Stimulated activated CD4-positive, alpha-beta T cell treated with anti-CD3 and anti-CD28 coated beads, Interleukin-12 subunit alpha, Interleukin-12 subunit beta, amount 100 ng/mL, for 48 hours (primary cell): ENCODE measurements around the gene ABCA4.
"Not testable (repeated sequence)": the region's sequence is repeated elsewhere in the genome, so short reads cannot be mapped to it uniquely, and the experiment has no call there.

Source experiments
- DNase-seq, 3 donors: peaks; one replicate each; pipeline ENCODE4 v3.0.0-alpha.2; 2020; ENCODE audit warnings: low read depth in 2 of 3, low spot score in 1 of 3

Gene ABCA4

DNA sequence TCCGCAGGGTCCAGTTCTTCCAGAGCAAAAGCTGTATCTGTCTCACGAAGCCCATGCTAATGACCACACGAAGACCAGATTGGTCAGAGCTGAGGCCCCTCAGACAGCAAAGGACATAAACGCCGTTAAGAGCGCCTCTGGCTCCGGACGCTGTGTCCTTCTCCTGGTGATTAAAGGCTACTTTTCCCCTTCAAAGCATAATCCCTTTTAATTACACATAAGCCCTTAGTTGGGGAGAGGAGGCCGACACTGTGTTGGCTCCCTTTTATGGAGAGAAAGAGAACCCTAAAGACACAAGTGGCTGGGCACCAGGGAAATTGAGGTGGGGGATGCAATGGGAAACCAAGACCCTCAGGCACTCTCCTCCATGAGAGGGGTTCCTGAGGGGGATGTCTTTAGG lies at the start of gene ABCA4:
Gene ABCA4 (minus strand): TSS at position 158 of the 400 bp plus-strand sequence. CDS start 103 bp downstream, at position 55.
- no peak for DNase-seq

DNA sequence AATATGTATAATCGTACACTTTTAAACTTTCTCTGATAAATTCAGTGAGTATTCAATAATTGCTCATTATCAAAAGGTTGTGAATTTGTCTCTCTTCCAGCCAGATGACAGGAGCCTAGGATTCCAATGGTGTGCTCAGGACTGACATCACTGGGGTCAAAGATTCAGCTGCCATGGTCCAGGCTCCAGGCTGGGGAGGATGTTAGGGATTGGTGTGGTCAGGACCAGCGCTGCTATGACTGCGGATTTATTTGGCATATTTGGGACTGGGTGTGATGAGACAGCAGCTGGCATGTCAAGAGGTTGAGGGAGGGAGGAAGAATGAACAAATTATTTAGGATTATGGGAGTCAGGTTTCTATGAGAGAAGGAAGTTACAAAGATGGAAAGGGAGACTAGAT lies 48.2 kb upstream of the ABCA4 start:
- DNase-seq, result no peak

DNA sequence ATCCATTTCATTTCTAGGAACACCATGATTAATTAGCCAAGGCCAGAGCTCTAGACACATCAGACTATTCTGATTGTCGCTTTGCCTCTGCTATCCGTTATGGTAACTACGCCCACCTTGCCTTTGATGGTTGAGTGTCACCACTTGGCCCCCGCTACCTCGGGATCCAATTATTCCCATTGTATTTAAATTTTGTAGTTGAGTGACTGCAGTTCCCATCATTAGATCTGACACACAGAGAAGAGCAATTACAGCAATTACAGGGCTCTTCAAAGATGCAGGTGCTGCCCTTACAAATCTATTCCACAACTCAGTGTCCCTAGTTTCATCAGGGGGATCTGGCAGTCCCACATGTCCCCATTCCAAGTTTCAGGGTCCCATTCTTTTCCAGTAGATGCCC lies 44.9 kb upstream of the ABCA4 start:
- no peak for DNase-seq

DNA sequence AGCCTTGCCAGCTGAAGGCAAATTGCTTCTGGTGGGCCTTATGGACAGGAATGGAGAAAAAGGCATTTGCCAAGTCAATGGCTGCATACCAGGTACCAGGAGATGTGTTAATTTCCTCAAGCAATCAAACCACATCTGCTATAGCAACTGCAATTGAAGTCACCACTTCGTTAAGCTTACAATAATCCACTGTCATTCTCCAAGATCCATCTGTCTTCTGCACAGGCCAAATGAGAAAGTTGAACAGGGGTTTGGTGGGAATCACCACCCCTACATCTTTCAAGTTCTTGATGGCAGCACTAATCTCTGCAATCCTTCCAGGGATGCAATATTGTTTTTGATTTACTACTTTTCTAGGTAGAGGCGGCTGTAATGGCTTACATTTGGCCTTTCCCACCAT lies 43.9 kb upstream of the ABCA4 start:
- DNase-seq, result not testable (repeated sequence)

DNA sequence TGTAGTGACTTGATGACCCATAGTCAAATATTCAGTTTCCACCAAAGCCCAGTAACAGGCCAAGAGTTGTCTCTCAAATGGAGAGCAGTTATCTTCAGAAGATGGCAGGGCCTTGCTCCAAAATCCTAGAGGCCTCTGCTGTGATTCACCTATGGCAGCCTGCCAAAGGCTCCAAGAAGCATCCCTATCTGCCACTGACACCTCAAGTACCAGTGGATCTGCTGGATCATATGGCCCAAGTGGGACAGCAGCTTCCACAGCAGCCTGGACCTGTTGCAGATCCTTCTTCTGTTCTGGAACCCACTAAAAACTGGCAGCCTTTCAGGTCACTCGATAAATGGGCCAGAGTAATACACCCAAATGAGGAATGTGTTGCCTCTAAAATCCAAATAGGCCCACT lies 43.2 kb upstream of the ABCA4 start:
- DNase-seq, result not testable (repeated sequence)

DNA sequence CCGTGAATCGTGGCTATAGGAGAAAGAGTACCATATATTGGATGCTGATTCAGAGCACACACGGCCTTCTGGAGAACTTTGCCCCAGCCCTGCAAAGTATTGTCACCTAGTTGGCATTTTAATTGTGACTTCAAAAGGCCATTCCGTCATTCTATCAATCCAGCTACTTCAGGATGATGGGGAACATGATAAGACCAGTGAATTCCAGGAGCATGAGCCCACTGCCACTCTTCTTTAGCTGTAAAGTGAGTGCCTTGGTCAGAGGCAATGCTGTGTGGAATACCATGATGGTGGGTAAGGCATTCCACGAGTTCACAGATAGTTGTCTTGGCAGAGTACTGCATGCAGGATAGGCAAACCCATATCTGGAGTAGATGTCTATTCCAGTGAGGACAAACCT lies 42.3 kb upstream of the ABCA4 start:
- not testable (repeated sequence) for DNase-seq

DNA sequence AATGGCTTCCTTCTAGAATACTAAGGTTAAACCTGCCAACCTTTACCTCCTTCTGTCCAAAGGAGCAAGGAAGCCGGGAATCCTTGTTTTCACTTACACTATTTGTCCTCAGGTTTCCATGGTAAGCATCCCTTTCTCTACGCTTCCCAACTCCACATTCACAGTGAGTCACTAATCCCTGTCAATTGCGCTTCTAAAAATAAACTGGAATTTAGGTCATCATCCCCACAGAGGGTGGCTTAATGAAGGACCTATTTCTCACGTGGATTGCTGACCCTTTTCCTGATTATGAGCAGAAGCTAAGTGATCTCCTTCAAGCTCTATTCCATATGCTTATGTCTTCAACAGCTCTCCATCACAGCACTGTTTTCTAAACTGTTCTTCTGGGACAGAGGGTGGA lies 39.9 kb upstream of the ABCA4 start:
- DNase-seq, result no peak

DNA sequence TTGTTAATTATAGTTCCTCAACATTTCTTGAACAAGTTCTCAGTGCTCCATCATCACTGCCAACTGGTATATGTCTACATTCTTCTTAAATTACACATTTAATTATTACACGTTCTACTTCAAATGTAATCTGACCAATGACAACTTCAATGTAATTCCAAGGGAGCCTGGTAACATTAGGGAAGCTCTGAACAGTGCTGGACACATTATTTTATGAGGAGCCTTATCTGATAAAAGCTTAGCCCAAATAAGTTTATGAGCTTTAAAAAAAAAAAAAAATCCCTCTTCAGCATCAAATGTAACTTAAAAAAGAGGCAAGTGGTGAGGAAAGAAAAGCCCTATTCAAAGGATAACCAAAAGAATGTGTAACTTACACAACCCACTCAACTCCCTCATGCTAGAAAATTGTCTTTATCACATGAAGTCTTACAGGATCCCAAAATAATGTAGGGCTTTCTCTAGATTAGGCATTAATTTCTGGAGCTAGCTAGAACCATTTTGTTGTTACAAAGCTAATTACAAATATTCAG lies 35.2 kb upstream of the ABCA4 start:
- DNase-seq, result no peak

DNA sequence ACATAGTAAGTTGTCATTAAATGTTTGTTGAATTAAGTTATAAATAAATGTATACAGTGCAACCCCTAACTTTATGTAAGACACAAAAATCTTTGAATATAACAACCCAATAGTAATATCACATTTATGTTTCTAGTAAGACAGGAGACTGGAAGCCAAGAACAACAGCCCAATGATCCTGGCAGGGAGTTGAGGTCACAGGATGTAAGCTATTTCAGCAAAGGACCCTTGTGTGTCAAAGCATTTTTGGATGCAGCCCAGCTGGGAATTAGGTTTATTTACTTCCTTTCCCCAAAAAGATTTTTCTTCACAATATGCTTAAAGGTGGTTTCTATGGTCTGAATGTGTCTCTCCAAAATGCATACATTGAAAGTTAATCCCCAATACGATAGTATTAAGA lies 34.0 kb upstream of the ABCA4 start:
- no peak for DNase-seq

DNA sequence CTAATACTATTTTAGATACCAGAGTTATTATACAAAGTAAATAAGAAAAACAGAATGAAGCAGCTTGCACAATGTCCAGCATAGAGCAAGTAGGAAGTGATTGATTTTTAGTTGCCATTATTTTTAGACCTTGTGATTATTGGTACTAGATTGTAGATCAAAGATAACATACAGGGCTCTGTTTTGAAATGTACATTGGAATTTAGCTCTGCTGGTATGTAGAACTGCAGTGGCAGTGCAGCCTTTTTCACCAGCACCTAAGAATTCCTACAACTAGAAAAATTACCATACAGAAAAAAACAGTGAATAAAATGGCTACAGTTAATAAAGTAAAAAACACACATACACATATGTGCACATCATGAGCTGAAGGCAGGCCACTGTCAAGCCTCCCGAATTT lies 32.2 kb upstream of the ABCA4 start:
- no peak for DNase-seq

DNA sequence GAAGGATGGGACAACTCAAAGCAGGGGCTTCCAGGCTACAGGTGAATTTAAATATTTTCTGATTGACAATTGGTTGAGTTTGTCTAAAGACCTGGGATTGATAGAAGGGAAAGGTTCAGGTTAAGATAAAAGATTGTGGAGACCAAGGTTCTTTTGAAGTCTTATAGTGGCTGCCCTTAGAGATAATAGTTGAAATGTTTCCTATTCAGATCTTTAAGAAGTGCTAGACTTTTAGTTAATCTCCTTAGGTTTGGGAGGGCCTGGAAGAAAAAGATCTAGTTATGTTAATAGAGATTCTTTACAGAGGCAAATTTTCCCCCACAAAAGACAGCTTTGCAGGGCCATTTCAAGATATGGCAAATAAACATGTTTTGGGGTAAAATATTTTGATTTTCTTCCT lies 28.2 kb upstream of the ABCA4 start:
- DNase-seq, result not testable (repeated sequence)

DNA sequence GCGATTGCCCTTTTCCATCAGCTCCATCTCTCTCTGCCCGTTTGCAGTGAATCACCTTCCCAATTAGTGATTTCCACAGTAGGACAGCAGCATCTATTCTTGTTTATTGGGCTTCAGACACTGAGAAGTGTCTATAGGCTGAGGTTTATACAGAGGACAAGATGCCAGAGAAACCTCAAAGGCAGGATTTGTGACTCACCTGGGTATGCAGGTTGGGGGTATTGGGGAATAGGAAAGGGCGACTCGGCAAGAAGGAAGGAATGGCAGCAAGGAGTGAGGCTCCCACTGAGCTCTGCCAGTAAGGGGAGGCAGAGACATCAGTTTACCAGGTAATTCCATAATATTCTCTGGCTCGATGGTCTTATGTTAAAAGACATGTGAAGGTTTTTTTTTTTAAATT lies 25.3 kb upstream of the ABCA4 start:
- no peak for DNase-seq

DNA sequence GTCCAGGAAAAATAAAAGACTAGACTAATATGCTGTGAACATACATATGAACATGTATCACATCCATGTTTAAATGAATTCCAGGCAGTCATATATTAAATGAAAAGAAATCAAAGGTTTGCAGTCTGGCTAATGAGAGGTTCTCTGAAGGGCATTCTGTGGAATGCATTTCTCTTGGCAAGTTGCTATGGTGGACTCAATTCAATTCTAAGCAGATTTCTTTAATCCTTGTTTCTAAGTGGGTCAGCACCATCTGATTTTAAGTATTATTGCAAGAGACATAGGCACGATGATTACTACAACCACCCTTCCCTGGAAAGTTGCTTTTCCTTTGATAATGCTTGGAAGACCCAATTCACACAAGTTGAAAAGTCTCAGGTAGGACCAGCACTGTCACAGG lies 23.9 kb upstream of the ABCA4 start:
- no peak for DNase-seq

DNA sequence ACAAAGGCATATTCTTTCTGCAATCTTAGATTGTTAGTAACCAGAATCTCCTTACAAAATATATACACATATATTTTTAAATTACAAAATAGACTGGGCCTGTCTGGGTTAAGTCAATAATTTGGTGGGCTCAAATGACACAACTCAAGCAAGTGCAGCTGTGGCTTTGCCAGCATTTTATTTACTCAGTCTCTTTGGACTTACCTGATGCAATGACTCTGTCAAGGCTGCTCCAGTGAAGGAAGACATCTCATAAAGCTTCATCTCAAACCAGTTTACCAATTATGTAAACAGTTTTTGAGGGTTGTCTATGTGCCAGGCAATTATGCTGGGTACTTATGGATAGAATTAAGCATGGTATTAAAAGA lies 22.8 kb upstream of the ABCA4 start:
- no peak for DNase-seq

DNA sequence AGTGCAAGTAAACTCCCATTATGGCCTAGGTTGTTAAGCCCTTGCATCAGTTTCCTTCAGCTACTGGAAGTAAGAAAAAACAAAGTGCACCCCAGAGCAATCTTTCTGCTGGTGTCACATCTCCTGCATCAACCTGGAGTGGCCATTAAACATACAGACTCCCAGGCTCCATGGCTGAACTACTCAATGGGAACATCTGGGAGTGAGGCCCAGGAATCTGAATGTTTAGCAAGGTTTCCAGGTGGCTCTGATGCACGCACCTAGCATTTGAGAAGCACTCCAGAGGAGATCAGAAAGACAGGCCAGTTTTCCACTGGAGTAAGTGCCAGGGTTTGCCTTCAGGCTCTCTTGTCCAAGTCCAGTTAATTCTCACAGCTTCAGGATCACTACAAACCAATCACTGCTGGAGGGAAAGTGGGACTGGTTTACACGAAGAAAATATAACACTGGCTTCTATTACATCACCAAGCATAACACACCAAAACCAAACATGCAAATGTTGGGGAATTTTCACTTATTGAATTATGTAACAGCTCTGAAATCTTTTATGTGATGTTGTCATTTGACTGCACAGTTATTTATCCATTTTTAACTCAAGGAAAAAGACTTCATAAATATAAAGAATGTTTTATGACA lies 22.3 kb upstream of the ABCA4 start:
- no peak for DNase-seq

DNA sequence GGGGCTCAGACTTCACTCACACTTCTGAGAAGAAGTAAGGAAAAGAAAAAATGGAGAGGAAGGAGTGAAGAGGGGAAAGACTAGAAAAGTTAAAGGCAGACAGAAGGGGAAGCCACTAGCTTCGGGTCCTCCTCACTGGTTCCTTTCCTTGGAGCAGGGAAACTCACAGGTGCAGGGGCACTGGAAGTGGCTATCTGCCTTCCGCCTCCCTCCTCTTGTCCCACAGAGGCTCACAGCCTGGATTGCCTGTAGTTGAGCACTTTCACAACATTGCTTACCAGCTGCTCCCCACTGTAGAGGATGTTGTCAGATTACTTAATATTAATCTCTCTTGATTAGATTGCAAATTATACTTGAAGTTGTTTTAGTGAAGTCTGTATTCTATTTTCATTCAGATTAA lies 21.6 kb upstream of the ABCA4 start:
- no peak for DNase-seq

DNA sequence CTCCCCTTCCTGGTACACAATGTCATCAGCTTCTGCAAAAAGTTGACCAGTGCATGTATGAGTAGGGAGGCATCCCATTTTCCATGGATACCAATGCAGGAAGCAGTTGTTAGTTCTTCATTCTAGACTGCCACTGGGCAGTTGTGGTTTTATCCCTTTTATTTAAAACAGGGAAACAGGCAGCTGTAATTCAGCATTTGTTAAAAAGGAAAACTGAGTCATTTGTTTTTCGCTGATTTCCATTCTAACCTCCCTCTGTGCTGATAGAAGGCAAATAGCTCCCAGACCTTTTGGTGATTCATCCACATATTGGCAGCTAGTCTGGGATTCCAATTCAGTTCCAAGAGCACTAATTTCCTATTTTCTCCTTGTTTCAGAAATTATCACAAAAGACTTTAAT lies 21.1 kb upstream of the ABCA4 start:
- no peak for DNase-seq

DNA sequence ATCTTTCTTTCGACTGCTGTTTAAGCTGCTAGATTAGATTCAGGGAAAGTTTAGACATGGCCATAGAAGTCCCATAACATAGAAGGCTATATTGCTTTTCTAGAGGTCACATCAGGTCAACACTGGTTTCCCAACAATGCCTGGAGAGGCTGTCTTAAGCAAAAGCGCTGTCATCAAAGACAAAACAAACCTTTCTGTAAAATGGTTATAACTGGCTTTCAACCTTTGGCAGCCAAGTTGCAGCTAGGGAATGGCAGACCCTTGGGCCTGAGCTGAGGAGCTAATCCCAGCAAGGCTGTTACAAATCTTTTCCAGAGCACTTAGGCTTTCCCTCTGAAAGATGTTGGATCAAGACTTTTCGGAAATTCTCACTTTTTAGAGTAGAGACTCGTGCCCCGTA lies 11.2 kb upstream of the ABCA4 start:
- no peak for DNase-seq

DNA sequence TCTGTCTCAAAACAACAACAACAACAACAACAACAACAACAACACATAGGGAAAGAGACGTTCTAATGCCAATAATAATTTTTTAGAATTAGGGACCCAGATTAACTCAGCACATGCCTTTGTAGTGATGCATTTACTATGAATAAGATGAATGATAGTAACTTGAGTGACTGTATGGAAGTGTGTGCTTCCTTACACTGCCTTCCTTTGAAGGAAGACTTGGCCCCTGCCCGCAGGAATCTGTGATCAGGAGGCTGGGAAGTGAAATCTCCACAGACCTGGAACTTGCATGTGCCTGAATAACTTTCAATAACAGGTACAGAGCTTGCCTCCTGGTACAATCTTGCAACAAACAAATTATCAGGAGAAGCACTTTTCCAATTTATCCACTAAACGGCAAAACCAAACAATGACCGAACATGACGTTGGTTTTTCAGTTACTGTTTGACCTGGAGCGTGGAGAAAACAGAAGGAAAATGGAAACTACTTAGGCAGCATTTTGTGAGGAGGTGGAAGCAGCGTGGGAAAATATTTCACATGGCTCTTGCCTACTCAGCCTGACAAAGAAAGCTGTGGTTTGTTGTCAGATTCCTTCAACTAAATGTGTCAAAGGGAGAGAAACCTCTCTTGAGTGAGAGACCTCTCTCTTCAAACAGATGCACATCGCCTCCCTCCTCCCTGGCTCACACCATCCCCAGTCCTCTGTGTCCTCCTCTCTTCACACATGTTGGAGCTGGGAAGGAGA lies 10.1 kb upstream of the ABCA4 start:
- DNase-seq, result no peak

DNA sequence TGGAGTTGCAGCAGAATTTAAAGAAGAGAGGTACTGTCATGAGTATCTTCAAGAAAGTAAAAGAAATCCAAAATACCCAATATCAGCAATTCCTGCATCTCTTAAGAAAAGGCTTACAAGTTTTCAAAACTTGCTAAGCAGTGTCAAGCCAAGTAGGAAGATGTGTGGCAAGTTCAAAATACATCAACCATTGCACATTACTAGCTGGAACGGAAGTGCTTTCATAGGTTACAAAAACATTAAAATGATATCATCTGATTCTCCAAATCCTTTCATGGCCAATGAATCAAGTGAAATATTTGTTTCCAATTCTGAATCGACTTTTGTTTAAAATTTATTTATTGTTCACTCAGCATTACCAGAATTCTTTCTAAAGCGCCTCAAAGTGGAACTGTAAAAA lies 5.7 kb upstream of the ABCA4 start:
- no peak for DNase-seq

DNA sequence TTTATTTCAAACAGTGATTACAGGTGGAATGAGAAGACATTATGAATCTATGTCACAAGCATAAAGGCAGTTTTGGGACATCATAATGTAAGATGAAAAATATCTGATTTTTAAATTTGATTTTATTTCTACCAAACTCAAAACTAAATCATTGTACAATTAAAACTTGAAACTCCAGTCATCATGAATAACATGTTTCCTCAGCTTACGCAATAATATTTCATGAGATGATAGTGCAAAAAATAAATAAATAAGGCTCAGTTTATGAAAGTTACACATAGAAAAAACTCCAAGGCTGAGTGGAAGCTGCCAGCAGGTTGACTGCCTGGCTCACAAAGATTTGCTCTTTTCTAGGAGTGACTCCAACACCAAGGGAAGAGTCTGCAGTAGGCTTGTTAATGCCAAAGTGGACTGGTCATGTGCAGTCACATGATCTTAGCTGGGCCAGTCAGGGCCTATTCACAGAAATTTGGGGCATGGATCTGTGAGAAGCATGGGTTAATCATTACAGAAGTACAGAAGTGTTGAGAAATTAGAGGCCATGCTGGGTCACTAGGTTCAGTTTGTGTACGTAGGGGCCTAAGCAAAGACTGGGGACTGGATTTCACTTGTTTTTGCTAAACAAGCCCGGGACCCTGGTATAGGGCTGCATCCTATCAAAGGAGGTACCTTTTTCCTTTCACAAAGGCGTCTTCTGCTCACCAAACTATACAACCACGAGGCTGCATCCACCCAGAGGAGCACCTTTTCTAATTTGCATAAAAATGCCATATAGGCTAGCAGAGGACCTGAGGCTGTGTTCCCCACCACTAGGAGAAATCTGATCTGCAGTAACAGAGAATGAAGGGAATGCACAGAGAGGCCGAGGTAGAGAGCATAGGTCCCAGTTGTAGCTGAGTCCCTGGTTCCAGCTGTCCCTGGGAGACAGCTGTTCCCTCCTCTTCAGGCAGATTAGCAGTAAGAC lies 4.9 kb upstream of the ABCA4 start:
- no peak for DNase-seq

DNA sequence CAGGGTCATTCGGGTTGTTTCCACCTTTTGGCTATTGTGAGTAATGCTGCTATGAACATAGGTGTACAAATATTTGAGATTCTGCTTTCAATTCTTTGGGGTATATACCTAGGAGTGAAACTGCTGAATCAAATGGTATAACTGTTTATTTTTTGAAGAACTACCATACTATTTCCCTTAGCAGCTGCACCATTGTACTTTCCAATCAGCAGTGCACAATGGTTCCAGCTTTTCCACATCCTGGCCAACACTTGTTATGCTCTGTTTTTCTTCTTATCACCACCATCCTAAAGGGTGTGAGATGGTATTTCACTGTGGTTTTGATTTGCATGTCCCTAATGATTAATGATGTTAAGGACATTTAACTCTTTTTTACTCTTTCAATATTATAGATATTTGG lies 3.6 kb upstream of the ABCA4 start:
- DNase-seq, result no peak
